ENCODE data around the gene HECW1.

Gene HECW1

DNA sequence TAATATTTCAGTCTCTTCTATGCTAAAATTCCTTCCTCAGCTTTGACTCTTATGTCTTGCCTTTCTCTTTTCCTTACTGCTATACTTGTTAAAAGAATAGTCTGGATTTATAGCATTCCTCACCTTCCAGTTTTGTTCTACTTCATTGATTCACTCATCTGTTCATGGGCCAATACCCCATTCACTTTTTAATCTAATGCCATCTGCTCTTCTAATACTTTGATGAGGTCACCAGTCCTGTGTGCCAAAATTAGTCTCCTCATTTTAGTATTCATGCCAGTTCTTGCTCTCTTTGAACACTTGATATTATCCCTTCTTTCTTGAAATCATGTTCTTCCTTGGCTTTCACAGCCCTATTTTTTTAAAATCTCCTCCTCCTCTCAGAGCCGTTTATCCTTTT lies 489.8 kb downstream of the HECW1 start:
- no peak for DNase-seq (ENCODE audit: extremely low read depth, low read depth)
- TF ChIP-seq, protein P1, sequence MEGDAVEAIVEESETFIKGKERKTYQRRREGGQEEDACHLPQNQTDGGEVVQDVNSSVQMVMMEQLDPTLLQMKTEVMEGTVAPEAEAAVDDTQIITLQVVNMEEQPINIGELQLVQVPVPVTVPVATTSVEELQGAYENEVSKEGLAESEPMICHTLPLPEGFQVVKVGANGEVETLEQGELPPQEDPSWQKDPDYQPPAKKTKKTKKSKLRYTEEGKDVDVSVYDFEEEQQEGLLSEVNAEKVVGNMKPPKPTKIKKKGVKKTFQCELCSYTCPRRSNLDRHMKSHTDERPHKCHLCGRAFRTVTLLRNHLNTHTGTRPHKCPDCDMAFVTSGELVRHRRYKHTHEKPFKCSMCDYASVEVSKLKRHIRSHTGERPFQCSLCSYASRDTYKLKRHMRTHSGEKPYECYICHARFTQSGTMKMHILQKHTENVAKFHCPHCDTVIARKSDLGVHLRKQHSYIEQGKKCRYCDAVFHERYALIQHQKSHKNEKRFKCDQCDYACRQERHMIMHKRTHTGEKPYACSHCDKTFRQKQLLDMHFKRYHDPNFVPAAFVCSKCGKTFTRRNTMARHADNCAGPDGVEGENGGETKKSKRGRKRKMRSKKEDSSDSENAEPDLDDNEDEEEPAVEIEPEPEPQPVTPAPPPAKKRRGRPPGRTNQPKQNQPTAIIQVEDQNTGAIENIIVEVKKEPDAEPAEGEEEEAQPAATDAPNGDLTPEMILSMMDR (IDR thresholded peaks at IDR 0.05; ENCODE audit: low read depth, low read length) = no peak

DNA sequence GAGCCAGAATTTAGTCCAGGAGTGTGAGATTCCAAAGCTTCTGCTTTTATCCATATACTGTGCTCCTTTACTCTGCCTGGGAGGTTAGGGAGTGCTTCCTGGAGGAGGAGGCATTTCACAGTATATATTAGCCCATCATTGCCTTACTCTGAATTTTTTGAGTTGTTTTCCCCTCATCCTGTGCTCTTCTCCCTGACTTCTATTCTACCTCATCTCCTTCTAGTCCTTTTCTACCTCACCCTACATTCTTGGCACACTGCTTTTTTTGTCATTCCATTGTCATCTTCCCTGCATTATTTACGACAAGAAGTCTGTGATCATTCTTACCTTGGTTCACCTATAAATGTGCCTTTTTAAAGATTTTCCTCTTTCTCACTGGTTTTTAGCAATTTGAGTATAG lies 491.8 kb downstream of the HECW1 start:
- TF ChIP-seq, protein P1 (IDR thresholded peaks at IDR 0.05; ENCODE audit: low read depth, low read length) = no peak
- DNase-seq (ENCODE audit: extremely low read depth, low read depth) = no peak

DNA sequence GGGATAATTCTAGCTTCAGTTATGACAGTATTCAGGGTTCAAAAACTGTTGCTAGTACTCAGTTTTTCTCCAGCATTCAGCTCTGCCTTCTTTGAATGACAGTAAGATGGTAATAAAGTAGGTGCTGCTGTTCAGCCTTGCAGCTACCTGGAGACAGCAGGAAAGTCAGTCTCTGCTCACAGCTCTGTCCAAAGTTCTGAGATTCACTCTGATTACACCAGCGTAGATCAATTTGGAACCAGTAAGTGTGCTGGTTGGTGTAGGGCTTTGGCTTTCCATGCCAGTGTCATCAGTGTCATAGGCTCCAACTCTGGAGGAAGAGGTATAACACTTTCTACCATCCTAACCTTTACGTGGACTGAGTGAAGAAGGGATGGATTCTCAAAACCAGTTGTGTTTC lies 496.6 kb downstream of the HECW1 start:
- TF ChIP-seq, protein P1 (IDR thresholded peaks at IDR 0.05; ENCODE audit: low read depth, low read length) = no peak
- no peak for DNase-seq (ENCODE audit: extremely low read depth, low read depth)

DNA sequence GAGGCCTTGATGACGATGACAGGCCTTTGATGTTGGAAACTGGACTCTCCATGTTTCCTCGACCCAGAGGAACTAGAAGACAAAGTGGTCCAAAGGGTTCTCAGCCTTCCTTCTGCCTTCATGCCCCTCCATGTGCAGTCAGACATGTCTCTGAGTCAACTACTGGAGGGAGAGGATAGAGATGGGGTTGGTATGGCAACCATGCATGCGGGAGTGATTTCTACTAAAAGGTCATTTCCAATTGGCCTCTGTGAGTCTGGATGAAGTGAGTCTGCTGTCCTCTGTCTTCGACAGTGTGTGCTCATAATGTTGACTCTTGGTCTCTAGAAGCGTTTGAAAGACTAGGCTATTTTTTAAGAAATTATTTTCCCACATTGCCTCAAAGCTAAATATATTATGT lies 499.7 kb downstream of the HECW1 start:
- no peak for DNase-seq (ENCODE audit: extremely low read depth, low read depth)
- TF ChIP-seq, protein P1 (IDR thresholded peaks at IDR 0.05; ENCODE audit: low read depth, low read length) = no peak

DNA sequence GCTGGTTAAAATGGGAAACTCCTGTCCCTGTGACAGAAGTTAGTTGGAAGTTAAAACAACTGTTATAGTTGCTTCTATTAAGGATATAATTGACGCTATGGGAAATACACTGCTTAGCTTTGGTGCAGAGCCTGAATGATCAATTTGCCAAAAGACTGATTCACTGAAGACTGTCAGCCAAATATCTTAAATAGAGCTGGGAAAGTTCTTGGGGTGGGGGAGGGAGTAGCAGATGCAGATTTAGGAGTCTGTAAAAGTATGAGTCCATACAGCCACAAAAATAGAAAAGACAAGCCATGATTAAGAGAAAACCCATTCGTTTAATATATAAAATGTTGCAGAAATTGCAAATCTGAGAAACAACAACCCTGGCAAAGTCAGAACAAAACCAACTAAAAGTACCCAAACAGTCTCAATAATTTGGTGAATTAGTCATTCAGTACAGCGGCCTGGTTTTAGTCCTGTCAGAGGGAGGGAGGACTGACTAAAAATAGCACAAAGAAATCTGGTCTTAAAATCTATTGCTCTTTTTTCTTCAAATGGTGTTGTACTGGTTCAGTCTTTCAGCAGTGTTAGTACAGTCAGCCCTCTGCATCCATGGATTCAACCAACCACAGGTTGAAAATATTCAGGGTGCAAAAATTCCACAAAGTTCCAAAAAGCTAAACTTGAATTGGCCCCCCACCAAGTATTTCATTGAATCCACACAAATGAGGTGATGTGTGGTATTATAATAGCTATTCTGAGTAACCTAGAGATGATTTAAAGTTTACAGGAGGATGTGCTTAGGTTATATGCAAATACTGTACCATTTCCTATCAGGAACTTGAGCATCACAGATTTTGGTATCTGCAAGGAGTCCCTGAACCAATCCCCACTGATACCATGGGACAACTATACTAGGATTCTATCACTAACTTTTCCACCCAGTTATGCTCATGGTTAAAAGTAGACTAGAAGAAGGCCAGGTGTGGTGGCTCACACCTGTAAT lies 500.4 kb downstream of the HECW1 start:
- TF ChIP-seq, protein P1 (IDR thresholded peaks at IDR 0.05; ENCODE audit: low read depth, low read length) = no peak
- DNase-seq (ENCODE audit: extremely low read depth, low read depth) = no peak

All from AG09319 (cell line).